GM12878 (cell line): ENCODE results near the gene RBPMS2. TPM values are rescaled to one million over a fixed set of nuclear protein-coding genes. Genes with fewer than 3 reads are reported as not detected.
A peak's percentile ranks its signal among the peaks of the same experiment; 100 is the strongest.

Experiments used
- ATAC-seq: fragments of 200-7000 bp; cut with Tn5 transposase; 3 replicates; pipeline ENCODE4 v1.9.1; 2020; ENCODE audit warnings: mild to moderate bottlenecking, moderate library complexity
- BruUV-seq: library from RNA; stranded (reverse); fragments of 400-500 nt; replicated peaks from 2 replicates; lab custom pipeline; 2021; lab: Mats Ljungman, UMichigan
- CTCF ChIA-PET: fragments of 300-600 bp; sonication (Branson Sonifier 250); formaldehyde crosslinking; extraction: SDS; loops from one replicate; lab custom pipeline; 2021; ENCODE audit warnings: inconsistent platforms; lab: Yijun Ruan, JAX
- POLR2A ChIA-PET: fragments of 350-600 bp; formaldehyde crosslinking; extraction: SDS; loops from one replicate; lab custom pipeline; 2021; ENCODE audit warnings: inconsistent platforms; lab: Charles Lee
- RAD21 ChIA-PET: fragments of 300-600 bp; sonication (Branson Sonifier 250); formaldehyde crosslinking; loops from one replicate; lab custom pipeline; 2023; ENCODE audit warnings: antibody characterized with exemption; ENCODE audit not compliant: unreplicated experiment; lab: Charles Lee
- SMC1A ChIA-PET: fragments of 300-600 bp; sonication (Branson Sonifier 250); formaldehyde crosslinking; loops from one replicate; lab custom pipeline; 2023; ENCODE audit not compliant: unreplicated experiment, uncharacterized antibody; lab: Charles Lee
- DNase-seq: peaks from one replicate; pipeline ENCODE4 v3.0.0-alpha.2; 2011; ENCODE audit warnings: low read depth, low spot score
- FAIRE-seq: peaks from 3 replicates; lab custom pipeline; 2011; peaks lifted over from hg19 to GRCh38; lab: Jason Lieb, UNC
- H2AFZ ChIP-seq: 2 replicates; pipeline ENCODE4 v1.6.0; 2011; ENCODE audit warnings: low read depth, low read length, control low read depth; ENCODE audit not compliant: control insufficient read depth
- H3K27ac ChIP-seq: 2 replicates; pipeline ENCODE4 v1.5.1; 2011; ENCODE audit warnings: control low read depth; ENCODE audit not compliant: control insufficient read depth, insufficient read depth
- H3K27me3 ChIP-seq, 2 experiments: replicated peaks in 1 of 2; 2 replicates each; pipeline versions ENCODE4 v1.6.0 to v1.6.1; 2011; ENCODE audit warnings: low read length in 1 of 2; ENCODE audit not compliant: control insufficient read depth in 2 of 2, insufficient read depth in 2 of 2
- H3K36me3 ChIP-seq, 2 experiments: 2 replicates each; pipeline ENCODE4 v1.5.1; 2011; ENCODE audit warnings: low read length in 1 of 2; ENCODE audit not compliant: control insufficient read depth in 2 of 2, insufficient read depth in 2 of 2
- H3K4me1 ChIP-seq: 2 replicates; pipeline ENCODE4 v1.6.1; 2011; ENCODE audit warnings: mild to moderate bottlenecking, low read length, moderate library complexity, mixed read lengths; ENCODE audit not compliant: control insufficient read depth, insufficient read depth
- H3K4me2 ChIP-seq: 2 replicates; pipeline ENCODE4 v1.6.0; 2011; ENCODE audit warnings: control low read depth; ENCODE audit not compliant: control insufficient read depth, insufficient read depth
- H3K4me3 ChIP-seq: fragments of 200-600 bp; sonication (generic); 2 replicates; pipeline ENCODE4 v1.5.1; 2016
- H3K79me2 ChIP-seq: 2 replicates; pipeline ENCODE4 v1.6.0; 2011; ENCODE audit warnings: low read length; ENCODE audit not compliant: control insufficient read depth, insufficient read depth
- H3K9ac ChIP-seq: 2 replicates; pipeline ENCODE4 v1.8.0; 2011; ENCODE audit warnings: low read length, control low read depth, mixed read lengths; ENCODE audit not compliant: control insufficient read depth, insufficient read depth
- H3K9me3 ChIP-seq: replicated peaks from 3 replicates; pipeline ENCODE4 v1.5.1; 2011; ENCODE audit warnings: mild to moderate bottlenecking, low read length; ENCODE audit not compliant: control insufficient read depth, insufficient read depth
- H4K20me1 ChIP-seq: 2 replicates; pipeline ENCODE4 v1.6.0; 2011; ENCODE audit not compliant: control insufficient read depth, insufficient read depth
- FOS ChIP-seq: IDR thresholded peaks from 3 replicates; pipeline ENCODE4 v1.6.1; 2011; ENCODE audit warnings: borderline replicate concordance; ENCODE audit not compliant: insufficient read length; ENCODE audit errors: extremely low read depth
- WGBS: methylation state at CpG from one replicate; pipeline ENCODE4 v1.1.6; 2016; ENCODE audit warnings: low lambda C conversion rate; ENCODE audit not compliant: insufficient replicate concordance, insufficient coverage; ENCODE audit errors: missing lambda C conversion rate; 5-methylcytosine and 5-hydroxymethylcytosine counted together
- in situ Hi-C: fragments of 300-500 bp; cut with MboI; formaldehyde crosslinking; loops from 9 replicates; pipeline ENCODE4 v1.14.3; 2018; ENCODE audit warnings: mixed read lengths
- intact Hi-C: fragments of 100-400 bp; cut with micrococcal nuclease; formaldehyde crosslinking; loops from one replicate; pipeline ENCODE4 v1.14.2; 2022; ENCODE audit not compliant: unreplicated experiment
- polyA plus RNA-seq, 11 experiments: library from polyadenylated mRNA; depleted of rRNA in 4 of 11; unstranded in 6 of 11; stranded (reverse) in 5 of 11; fragments of >200 nt; fragmentation: Nextera tagmentation in 4 of 11; fragmentation: Illumina TruSeq in 1 of 11; extraction: Ambion mirVana in 4 of 11; extraction: Trizol in 1 of 11; gene quantifications; 1 replicate in 1 of 11; 2 replicates in 10 of 11; pipeline versions ENCODE4 v1.2.1 to v1.2.3, GENCODE V29; 2011 to 2016; ENCODE audit warnings: inconsistent platforms in 2 of 11, missing spikeins in 2 of 11, low read depth in 1 of 11
- total RNA-seq, 4 experiments: library from RNA; depleted of rRNA in 3 of 4; stranded (reverse); fragments of >200 nt in 3 of 4; fragmentation: Illumina TruSeq in 1 of 4; extraction: Trizol in 1 of 4; gene quantifications; 2 replicates each; pipeline versions ENCODE4 v1.2.1 to v1.2.3, GENCODE V29; 2013 to 2021

The RBPMS2 gene
- total and polyA plus RNA-seq, 10 of the 15 experiments (the other 5 are each of a cell fraction or from before 2014, with no cell fraction given), result 0.06 to 0.31 (median 0.19) TPM; not detected in 3

GRCh38 chr15:64810497-64811326 lies 35.3 kb upstream of the RBPMS2 start:
- no peak for TF ChIP-seq FOS
- H3K27ac ChIP-seq, result no peak overlapping the region
- no peaks in the 10 kb centered on the region for H4K20me1 ChIP-seq
- H3K4me3 ChIP-seq, result no peak overlapping the region
- ChIA-PET CTCF (interaction anchor here (0.6 to 17.1 kb wide), 45 partner anchors 8 to 381 kb away, joined by 3 to 529 read pairs (median 5); partner anchors contain the start of gene PIF1), SMC1A (interaction anchor here (0.5 to 16.7 kb wide), 24 partner anchors 9 to 300 kb away, joined by 3 to 308 read pairs (median 6); partner anchors contain the start of gene PIF1), RAD21 (interaction anchor here (0.6 to 12.2 kb wide), 29 partner anchors 9 to 1170 kb away, joined by 3 to 148 read pairs (median 6); partner anchors contain the start of gene PIF1), POLR2A (interaction anchor here (0.6 to 6.0 kb wide), 14 partner anchors 10 to 95 kb away, joined by 3 to 38 read pairs (median 8); partner anchors contain the start of gene PIF1)
- H2AFZ ChIP-seq, result no peak overlapping the region
- H3K4me2 ChIP-seq, result no peak overlapping the region
- no peaks in the 10 kb centered on the region for H3K9me3 ChIP-seq
- intact Hi-C loops (loop anchor here (1.0 to 5.0 kb wide), 2 partner anchors 79 to 123 kb away; no protein-coding TSS in a partner anchor), in situ Hi-C loops (loop anchor here (5.0 kb wide), 1 partner anchor 78 kb away; no protein-coding TSS in a partner anchor)
- 69% methylated on average over 6 of the region's 6 CpGs for WGBS
- peaks cover 0 to 5% of the 10 kb centered on the region in 2 experiments; a peak in 1 of 4 replicates for H3K36me3 ChIP-seq
- FAIRE-seq (no peak), DNase-seq (no peak), ATAC-seq (peak; percentile 4; the same call in 2 of the 3 replicates)
- peaks cover 17% of the 10 kb centered on the region for H3K4me1 ChIP-seq
- no peak overlapping the region for H3K9ac ChIP-seq
- BruUV-seq, result no TSS peak
- H3K79me2 ChIP-seq, result no peaks in the 10 kb centered on the region
- no peaks in the 10 kb centered on the region for H3K27me3 ChIP-seq
